ENCODE results near the gene SIGMAR1.
A peak's percentile ranks its signal among the peaks of the same experiment; 100 is the strongest.

SIGMAR1 gene

GRCh38 chr9:34637356-34638137, at the start of gene SIGMAR1:
SIGMAR1 (minus strand) TSS chr9:34637787; CDS start chr9:34637697, 90 bp downstream.
- DNase-seq (ENCODE audit: low spot score) = peak; percentile 96

- no peak for DNase-seq (ENCODE audit: low spot score)
Observed at GRCh38 chr9:34686732-34687131, 49.1 kb upstream of the SIGMAR1 start.

GRCh38 chr9:34686231-34686630, 48.6 kb upstream of the SIGMAR1 start:
- no peak for DNase-seq (ENCODE audit: low spot score)

GRCh38 chr9:34685591-34685990, 48.0 kb upstream of the SIGMAR1 start:
- no peak for DNase-seq (ENCODE audit: low spot score)

GRCh38 chr9:34684816-34685215, 47.2 kb upstream of the SIGMAR1 start:
- DNase-seq (ENCODE audit: low spot score) = no peak

GRCh38 chr9:34684145-34684544, 46.6 kb upstream of the SIGMAR1 start:
- peak; percentile 30 for DNase-seq (ENCODE audit: low spot score)

- DNase-seq (ENCODE audit: low spot score) = no peak
Observed at GRCh38 chr9:34675869-34676268, 38.3 kb upstream of the SIGMAR1 start.

GRCh38 chr9:34675048-34675714, 37.6 kb upstream of the SIGMAR1 start:
- peak; percentile 52 for DNase-seq (ENCODE audit: low spot score)

GRCh38 chr9:34674440-34674839, 36.9 kb upstream of the SIGMAR1 start:
- DNase-seq (ENCODE audit: low spot score) = no peak

- DNase-seq (ENCODE audit: low spot score) = no peak
Observed at GRCh38 chr9:34671307-34671706, 33.7 kb upstream of the SIGMAR1 start.

- DNase-seq (ENCODE audit: low spot score) = no peak
Observed at GRCh38 chr9:34669809-34670562, 32.4 kb upstream of the SIGMAR1 start.

- peak; percentile 86 for DNase-seq (ENCODE audit: low spot score)
Observed at GRCh38 chr9:34665381-34666250, 28.0 kb upstream of the SIGMAR1 start.

GRCh38 chr9:34665067-34665380, 27.4 kb upstream of the SIGMAR1 start:
- no peak for DNase-seq (ENCODE audit: low spot score)

GRCh38 chr9:34664281-34665066, 26.9 kb upstream of the SIGMAR1 start:
- DNase-seq (ENCODE audit: low spot score) = peak; percentile 74

- DNase-seq (ENCODE audit: low spot score) = no peak
Observed at GRCh38 chr9:34663303-34663605, 25.7 kb upstream of the SIGMAR1 start.

GRCh38 chr9:34662526-34663302, 25.1 kb upstream of the SIGMAR1 start, which contains the start of gene CCL27:
CCL27 (minus strand) TSS chr9:34662657; CDS start chr9:34662633, 24 bp downstream.
- DNase-seq (ENCODE audit: low spot score) = no peak

- no peak for DNase-seq (ENCODE audit: low spot score)
Observed at GRCh38 chr9:34659592-34660253, 22.1 kb upstream of the SIGMAR1 start.

GRCh38 chr9:34658461-34658860, 20.9 kb upstream of the SIGMAR1 start:
- DNase-seq (ENCODE audit: low spot score) = no peak

- DNase-seq (ENCODE audit: low spot score) = no peak
Observed at GRCh38 chr9:34656992-34657391, 19.4 kb upstream of the SIGMAR1 start.

- no peak for DNase-seq (ENCODE audit: low spot score)
Observed at GRCh38 chr9:34655394-34655793, 17.8 kb upstream of the SIGMAR1 start.

Measured in activated CD4-positive, alpha-beta T cell treated with anti-CD3 and anti-CD28 coated beads, Interleukin-2, Interleukin-4, amounts not matched to agents 100 ng/mL and 50 ng/mL, durations not matched to agents 16 hours and 8 hours (primary cell).